PFSK-1 (cell line): ENCODE results near the gene RYR2.

Source experiments
- REST ChIP-seq, 2 experiments: IDR thresholded peaks; 2 replicates each; pipeline versions ENCODE4 v1.6.1 to v1.8.0; 2011 to 2012; ENCODE audit warnings: low read depth in 2 of 2, low read length in 2 of 2, control low read depth in 1 of 2, inconsistent platforms in 1 of 2, mild to moderate bottlenecking in 1 of 2, moderate library complexity in 1 of 2; ENCODE audit not compliant: insufficient read depth in 1 of 2
- TAF1 ChIP-seq: IDR thresholded peaks from 2 replicates; pipeline ENCODE4 v1.6.1; 2012; ENCODE audit warnings: low read length, control low read depth, borderline replicate concordance; ENCODE audit not compliant: insufficient read depth

DNA sequence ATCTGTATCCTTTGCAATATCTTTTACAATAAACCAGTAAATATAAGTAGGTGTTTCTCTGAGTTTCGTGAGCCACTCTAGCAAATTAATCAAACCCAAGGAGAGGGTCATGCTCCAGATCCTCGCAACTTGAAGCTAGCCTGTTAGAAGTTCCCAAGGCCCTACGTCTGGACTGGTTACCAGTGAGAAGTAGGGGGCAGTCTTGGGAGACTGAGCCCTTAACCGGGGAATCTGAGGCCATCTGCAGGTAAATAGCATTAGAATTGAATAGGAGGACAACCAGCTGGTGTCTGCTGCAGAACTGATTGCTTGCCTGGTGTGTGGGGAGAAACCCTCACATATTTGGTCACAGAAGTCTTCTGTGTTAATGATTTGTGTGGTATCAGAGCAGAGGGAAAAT is 190.5 kb downstream of the RYR2 start:
- no peak for TF ChIP-seq TAF1
- TF ChIP-seq REST (IDR thresholded peaks at IDR 0.05; ENCODE audit: insufficient read depth in 1 of 2, low read depth in 2 of 2, low read length in 2 of 2), result no peak
